ENCODE measurements around the gene GRK3.

The GRK3 gene

GRCh38 chr22:25774575-25775026, 210.1 kb downstream of the GRK3 start:
- no peak for DNase-seq (ENCODE audit: low read depth in 1 of 2, low spot score in 1 of 2)
- no peak for TF ChIP-seq POLR2AphosphoS5 (IDR thresholded peaks at IDR 0.05; ENCODE audit: low read depth)
- TF ChIP-seq REST (IDR thresholded peaks at IDR 0.05; ENCODE audit: insufficient replicate concordance, low read depth): no peak
- TF ChIP-seq GABPA (IDR thresholded peaks at IDR 0.05; ENCODE audit: low read depth): no peak
- TF ChIP-seq, protein P1, sequence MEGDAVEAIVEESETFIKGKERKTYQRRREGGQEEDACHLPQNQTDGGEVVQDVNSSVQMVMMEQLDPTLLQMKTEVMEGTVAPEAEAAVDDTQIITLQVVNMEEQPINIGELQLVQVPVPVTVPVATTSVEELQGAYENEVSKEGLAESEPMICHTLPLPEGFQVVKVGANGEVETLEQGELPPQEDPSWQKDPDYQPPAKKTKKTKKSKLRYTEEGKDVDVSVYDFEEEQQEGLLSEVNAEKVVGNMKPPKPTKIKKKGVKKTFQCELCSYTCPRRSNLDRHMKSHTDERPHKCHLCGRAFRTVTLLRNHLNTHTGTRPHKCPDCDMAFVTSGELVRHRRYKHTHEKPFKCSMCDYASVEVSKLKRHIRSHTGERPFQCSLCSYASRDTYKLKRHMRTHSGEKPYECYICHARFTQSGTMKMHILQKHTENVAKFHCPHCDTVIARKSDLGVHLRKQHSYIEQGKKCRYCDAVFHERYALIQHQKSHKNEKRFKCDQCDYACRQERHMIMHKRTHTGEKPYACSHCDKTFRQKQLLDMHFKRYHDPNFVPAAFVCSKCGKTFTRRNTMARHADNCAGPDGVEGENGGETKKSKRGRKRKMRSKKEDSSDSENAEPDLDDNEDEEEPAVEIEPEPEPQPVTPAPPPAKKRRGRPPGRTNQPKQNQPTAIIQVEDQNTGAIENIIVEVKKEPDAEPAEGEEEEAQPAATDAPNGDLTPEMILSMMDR (IDR thresholded peaks at IDR 0.05; ENCODE audit: insufficient read depth, low read length): no peak
- TF ChIP-seq SPI1 (IDR thresholded peaks at IDR 0.05; ENCODE audit: borderline replicate concordance, low read depth): no peak

DNA sequence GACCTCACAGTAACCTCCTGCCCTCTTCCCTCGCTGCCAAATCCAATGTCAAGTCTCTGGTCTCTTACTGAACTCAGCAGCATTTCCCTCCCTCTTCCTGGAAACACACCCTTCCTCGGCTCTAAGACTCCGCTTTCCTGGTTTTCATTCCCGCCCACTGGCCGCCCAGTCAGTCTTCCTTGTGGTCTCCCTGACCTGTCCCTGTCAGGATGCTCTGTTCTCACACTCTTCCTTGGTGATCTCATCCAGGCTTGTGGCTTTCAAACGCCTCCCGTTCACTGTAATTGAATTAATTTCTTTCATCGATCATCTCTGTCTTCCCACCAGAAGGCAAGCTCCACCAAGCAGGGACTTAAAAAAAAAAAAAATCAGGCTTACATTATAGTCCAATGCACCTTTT, 211.1 kb downstream of the GRK3 start:
- no peaks in the 10 kb centered on the region for H3K27me3 ChIP-seq (ENCODE audit: insufficient read depth, poor library complexity, severe bottlenecking)
- DNase-seq (ENCODE audit: low read depth in 1 of 2, low spot score in 1 of 2): no peak
- H3K4me3 ChIP-seq (replicated peaks; ENCODE audit: insufficient read depth, low read length): no peak overlapping the region
- no peak for TF ChIP-seq REST (IDR thresholded peaks at IDR 0.05; ENCODE audit: insufficient replicate concordance, low read depth)
- no peak for TF ChIP-seq SPI1 (IDR thresholded peaks at IDR 0.05; ENCODE audit: borderline replicate concordance, low read depth)
- TF ChIP-seq GABPA (IDR thresholded peaks at IDR 0.05; ENCODE audit: low read depth): no peak
- no peak for TF ChIP-seq POLR2AphosphoS5 (IDR thresholded peaks at IDR 0.05; ENCODE audit: low read depth)
- no peak overlapping the region for H3K27ac ChIP-seq (replicated peaks)

More at GRCh38 chr22:25774575-25775026, 210.1 kb downstream of the GRK3 start:
- no peak overlapping the region for H3K4me3 ChIP-seq (replicated peaks; ENCODE audit: insufficient read depth, low read length)
- no peak overlapping the region for H3K27ac ChIP-seq (replicated peaks)
- H3K27me3 ChIP-seq (ENCODE audit: insufficient read depth, poor library complexity, severe bottlenecking): no peaks in the 10 kb centered on the region

- no peak for DNase-seq (ENCODE audit: low read depth in 1 of 2, low spot score in 1 of 2)
- Histone ChIP-seq H3K4me3 (replicated peaks; ENCODE audit: insufficient read depth, low read length) (no peak overlapping the region), H3K27ac (replicated peaks) (no peak overlapping the region), H3K27me3 (ENCODE audit: insufficient read depth, poor library complexity, severe bottlenecking) (no peaks in the 10 kb centered on the region)
- TF ChIP-seq SPI1 (IDR thresholded peaks at IDR 0.05; ENCODE audit: borderline replicate concordance, low read depth) (no peak), REST (IDR thresholded peaks at IDR 0.05; ENCODE audit: insufficient replicate concordance, low read depth) (no peak), POLR2AphosphoS5 (IDR thresholded peaks at IDR 0.05; ENCODE audit: low read depth) (no peak), GABPA (IDR thresholded peaks at IDR 0.05; ENCODE audit: low read depth) (no peak)
- TF ChIP-seq, protein P1 (IDR thresholded peaks at IDR 0.05; ENCODE audit: insufficient read depth, low read length): no peak
Observed at GRCh38 chr22:25777411-25777810, 212.9 kb downstream of the GRK3 start.
